ENCODE results near the gene IVNS1ABP.
"Not testable (repeated sequence)": the region's sequence is repeated elsewhere in the genome, so short reads cannot be mapped to it uniquely, and the experiment has no call there.

The IVNS1ABP gene

GRCh38 chr1:185251928-185252327 lies 65.1 kb downstream of the IVNS1ABP start:
- DNase-seq, result not testable (repeated sequence)

DNA sequence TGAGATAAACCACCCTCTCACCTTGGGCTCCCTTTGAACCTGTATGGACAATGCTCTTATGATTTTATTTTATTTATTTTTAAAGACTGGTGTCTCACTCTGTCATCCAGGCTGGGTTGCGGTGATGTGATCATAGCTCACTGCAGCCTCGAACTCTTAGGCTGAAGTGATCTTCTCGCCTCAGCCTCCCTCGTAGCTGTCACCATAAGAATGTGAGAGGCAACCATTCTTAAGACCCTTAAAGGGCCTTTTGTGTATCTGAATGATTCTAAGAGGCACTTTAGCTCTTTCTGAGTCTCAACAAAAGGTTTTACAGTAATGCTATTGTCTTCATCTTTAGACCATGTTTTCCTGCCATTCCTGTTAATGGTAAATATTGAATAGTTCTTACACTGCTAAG lies 67.0 kb downstream of the IVNS1ABP start:
- no peak for DNase-seq

DNA sequence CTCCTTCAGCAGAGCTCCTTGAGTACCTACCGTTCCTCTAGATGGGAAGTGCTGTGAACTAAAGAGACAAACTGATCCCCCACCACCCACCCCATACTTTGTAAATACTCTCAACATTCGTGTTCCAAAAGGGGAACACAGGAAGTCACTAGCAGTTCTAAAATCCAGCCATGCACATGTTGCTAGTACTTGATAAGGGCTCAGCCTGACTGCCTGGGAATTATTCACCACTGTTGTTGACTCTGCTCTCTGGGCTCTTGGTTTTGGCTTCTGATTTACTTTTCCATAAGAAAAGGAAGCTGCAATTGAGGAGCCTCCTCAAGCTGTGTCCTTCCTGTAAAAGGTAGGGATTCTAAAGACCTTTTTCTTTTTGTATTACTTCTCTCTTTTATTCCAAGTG lies 67.5 kb downstream of the IVNS1ABP start:
- DNase-seq, result no peak

All from NCI-H226 (cell line).